CD4-positive, alpha-beta T cell treated with Interleukin-15 for 1 hour (primary cell): Measurements from ENCODE around the gene PRIM1.
"Not testable (repeated sequence)": the region's sequence is repeated elsewhere in the genome, so short reads cannot be mapped to it uniquely, and the experiment has no call there.

ENCODE experiments used
- DNase-seq: peaks from one replicate; pipeline ENCODE4 v3.0.0-alpha.2; 2020

The PRIM1 gene

GRCh38 chr12:56716458-56716857 lies 35.7 kb downstream of the PRIM1 start:
- DNase-seq, result no peak

- DNase-seq, result no peak
Observed at GRCh38 chr12:56715798-56716197, 36.3 kb downstream of the PRIM1 start.

GRCh38 chr12:56714431-56714929 lies 37.6 kb downstream of the PRIM1 start:
- no peak for DNase-seq

GRCh38 chr12:56713345-56713744 lies 38.8 kb downstream of the PRIM1 start:
- no peak for DNase-seq

GRCh38 chr12:56709759-56710376 lies 42.3 kb downstream of the PRIM1 start:
- no peak for DNase-seq

GRCh38 chr12:56704522-56704921 lies 47.6 kb downstream of the PRIM1 start:
- DNase-seq, result not testable (repeated sequence)

- DNase-seq, result no peak
Observed at GRCh38 chr12:56699020-56699661, 53.0 kb downstream of the PRIM1 start.

GRCh38 chr12:56695327-56696101 lies 56.6 kb downstream of the PRIM1 start:
- no peak for DNase-seq

- DNase-seq, result no peak
Observed at GRCh38 chr12:56694161-56694560, 58.0 kb downstream of the PRIM1 start.

- no peak for DNase-seq
Observed at GRCh38 chr12:56688846-56689109, 63.3 kb downstream of the PRIM1 start.

GRCh38 chr12:56688129-56688845 lies 63.8 kb downstream of the PRIM1 start, which contains the start of gene PTGES3:
TSS of gene PTGES3 (minus strand) at chr12:56688284. CDS start at chr12:56687999, 285 bp downstream.
- peak; percentile 99 for DNase-seq

- peak; percentile 76 for DNase-seq
Observed at GRCh38 chr12:56687223-56688128, 64.6 kb downstream of the PRIM1 start.

GRCh38 chr12:56684745-56685359 lies 67.3 kb downstream of the PRIM1 start:
- no peak for DNase-seq

- DNase-seq, result no peak
Observed at GRCh38 chr12:56682323-56682722, 69.8 kb downstream of the PRIM1 start.
